ENCODE results near the gene ACTN1. TPM values are rescaled to one million over a fixed set of nuclear protein-coding genes. Genes with fewer than 3 reads are reported as not detected.
"Not testable (repeated sequence)": the region's sequence is repeated elsewhere in the genome, so short reads cannot be mapped to it uniquely, and the experiment has no call there.

The ACTN1 gene
- total RNA-seq, 1 donor from 2014 or later = 98.6 TPM

DNA sequence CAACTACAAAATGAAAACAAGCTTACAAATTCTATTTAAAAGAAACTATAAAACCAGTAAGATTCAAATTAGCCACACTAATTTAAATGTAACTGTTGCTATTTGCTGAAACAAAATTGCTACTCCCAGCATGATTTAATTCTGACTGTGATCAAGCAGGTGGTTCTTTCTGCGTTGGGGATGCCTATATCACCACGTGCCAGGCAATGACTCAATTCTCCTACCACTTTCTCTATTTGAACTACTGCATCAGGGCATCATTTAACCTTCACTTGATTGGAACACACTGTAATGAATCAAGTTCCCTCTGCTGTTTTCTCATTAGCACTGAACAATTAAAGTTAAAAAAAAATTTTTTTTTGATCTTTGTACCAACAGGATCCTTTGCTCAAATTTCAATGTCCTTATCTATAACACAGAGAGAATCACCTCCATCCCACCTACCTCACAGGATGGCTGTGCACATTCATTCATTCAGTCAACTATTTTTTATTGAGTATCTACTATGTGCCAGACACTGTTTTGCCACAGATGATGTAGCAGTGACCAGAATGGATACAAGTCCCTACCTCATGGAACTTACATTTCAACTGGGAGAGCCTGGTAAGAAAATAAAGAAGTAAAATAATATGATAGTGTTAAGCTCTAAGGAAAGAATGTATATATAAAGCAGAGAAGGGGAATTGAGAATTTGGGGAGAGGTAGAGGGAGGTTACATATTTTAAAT, 8.0 kb upstream of the ACTN1 start:
- intact Hi-C loops (cut with micrococcal nuclease) = no loop called here

DNA sequence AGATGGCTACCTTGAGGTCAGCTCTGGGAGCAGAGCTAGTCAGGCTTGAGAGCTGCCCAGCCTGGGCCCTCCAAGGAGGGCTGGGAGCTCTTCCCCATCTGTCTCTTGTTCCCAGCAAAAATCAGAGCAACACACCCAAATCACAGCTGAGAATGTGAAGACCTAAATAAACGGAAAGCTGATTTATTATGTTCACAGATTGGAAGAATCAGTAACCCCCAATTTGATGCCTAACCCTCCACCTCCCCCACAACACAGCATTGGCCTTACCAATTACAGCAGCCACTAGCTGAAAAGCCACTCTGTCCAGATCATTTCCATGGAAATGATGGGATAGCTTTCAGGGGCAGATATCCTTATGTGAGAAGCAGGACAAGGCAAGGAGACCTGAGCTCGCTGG, 7.1 kb upstream of the ACTN1 start:
- intact Hi-C loops (cut with micrococcal nuclease) = no loop called here

DNA sequence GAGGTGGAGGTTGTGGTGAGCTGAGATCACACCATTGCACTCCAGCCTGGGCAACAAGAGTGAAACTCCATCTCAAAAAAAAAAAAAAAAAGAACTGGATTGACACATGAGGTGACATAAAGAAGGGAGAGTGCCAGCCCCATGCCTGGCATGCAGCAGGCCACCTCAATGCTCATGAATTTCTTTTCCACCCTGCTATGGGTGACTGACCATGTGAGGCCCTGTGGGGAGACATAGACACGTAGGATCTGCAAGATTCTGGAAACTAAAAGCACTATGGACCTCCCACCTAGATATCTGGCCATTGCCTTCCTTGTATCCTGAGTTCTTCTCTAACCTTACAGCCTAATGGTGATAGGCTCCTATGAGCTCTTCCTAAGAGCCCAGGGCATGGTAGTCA, 5.6 kb upstream of the ACTN1 start:
- intact Hi-C loops (cut with micrococcal nuclease) = no loop called here

DNA sequence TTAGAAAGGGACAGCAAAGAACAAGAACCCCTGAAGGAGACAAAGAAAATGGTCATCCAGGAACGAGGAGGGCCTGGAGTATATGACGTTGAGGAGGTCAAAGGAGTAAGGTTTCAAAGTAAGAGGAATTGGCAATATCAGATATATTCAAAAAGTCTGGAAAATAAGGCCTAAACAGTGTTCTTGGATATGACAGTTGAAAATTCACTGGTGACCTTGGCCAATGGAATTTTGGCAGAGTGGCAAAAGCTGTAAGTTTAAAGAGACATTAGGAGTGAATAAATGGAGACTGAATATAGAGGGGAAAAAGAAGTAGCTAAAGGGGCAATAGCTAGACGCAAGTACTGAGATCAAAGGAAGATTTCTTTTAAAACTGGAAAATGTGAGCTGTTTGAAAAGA, 4.1 kb upstream of the ACTN1 start:
- intact Hi-C loops (cut with micrococcal nuclease) = no loop called here

DNA sequence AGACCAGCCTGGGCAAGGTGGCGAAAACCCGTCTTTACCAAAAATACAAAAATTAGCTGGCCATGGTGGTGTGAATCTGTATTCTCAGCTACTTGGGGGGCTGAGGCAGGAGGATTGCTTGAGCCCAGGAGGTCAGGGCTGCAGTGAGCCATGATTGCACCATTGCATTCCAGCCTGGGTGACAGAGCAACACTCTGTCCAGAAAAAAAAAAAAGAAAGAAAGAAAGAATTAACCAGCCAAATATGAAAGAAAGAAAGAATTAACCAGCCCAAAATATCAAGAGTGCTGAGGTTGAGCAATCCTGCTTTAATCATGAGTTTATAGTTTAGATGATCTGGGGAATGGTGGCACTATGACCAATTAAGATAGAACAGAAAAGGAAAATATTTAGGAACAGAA, 3.5 kb upstream of the ACTN1 start:
- intact Hi-C loops (cut with micrococcal nuclease) = no loop called here

DNA sequence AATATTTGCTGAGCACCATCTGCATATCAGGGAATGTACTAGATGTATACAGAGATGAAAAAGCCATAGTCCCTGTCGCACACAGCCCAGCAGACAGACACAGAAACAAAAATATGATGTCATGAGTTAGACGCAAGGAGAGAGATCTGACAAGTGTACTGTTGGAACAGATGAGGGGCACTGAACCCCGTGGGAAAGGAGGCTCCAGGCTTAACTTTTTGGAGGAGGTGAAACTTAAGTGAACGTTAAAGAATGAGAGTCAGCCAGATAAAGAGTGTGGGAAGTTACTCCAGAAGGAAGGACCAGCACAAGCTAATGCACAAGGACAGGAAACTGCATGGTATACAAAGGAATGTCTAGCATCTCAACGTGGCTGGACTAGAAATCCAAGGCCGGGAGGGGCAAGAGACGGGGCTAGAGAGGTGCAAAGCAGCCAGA, 2.5 kb upstream of the ACTN1 start:
- intact Hi-C loops (cut with micrococcal nuclease) = no loop called here

DNA sequence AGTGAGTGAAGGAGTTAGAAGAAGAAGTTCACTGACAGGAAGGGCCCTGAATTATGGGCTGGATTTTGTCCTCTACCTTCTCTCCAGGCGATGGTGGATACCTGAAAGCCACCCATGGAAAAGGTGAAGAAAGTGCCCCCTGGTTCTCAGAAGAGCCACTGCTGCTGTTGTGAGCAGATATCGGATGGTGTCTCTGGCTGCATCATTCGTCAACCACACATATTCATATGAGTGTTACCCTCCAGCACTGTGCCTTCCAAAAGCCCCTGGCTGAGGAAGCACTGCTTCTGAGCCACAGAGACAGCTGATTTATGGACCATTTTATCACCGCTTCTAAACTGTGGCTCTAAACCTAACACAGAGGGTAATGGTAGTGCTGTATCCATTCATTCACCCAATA, 2.0 kb upstream of the ACTN1 start:
- intact Hi-C loops (cut with micrococcal nuclease) = no loop called here

DNA sequence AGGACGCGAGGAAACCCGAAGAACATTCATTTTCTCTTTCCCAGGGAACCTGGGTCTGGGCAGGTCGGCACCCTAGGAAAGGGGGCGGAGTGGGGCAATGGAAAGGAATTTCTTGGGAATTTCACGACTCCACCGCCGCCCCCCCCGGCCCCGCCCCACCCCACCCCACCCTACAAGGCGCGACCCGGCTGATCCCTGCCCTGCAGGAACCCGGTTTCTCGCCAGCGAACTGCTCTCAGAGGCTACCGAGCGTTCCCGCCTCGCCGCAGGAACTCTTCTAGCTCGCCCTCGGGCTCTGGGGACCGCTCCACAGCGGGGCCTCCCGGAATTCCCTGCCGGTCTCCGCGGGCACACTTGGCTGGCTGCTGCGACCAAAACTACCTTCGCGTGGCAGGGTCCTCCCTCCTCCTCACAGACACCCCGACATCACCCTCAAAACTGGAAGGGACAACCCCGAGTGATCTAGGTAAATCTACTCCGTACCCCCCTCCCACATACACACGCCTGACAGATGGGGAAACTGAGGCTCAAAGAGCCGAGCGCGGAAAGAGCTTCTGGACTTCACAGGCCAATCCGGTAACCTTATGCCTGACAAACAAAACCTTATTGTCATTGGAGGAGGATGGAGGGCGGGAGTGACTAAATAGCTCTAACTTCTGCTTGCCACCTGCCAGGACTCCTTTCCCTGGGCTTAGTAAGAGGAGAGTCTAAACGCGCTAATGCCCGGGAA, 785 bp upstream of the ACTN1 start:
- intact Hi-C loops (cut with micrococcal nuclease) = loop anchor here (2.0 to 5.0 kb wide), 2 partner anchors 69 to 112 kb away; no protein-coding TSS in a partner anchor

DNA sequence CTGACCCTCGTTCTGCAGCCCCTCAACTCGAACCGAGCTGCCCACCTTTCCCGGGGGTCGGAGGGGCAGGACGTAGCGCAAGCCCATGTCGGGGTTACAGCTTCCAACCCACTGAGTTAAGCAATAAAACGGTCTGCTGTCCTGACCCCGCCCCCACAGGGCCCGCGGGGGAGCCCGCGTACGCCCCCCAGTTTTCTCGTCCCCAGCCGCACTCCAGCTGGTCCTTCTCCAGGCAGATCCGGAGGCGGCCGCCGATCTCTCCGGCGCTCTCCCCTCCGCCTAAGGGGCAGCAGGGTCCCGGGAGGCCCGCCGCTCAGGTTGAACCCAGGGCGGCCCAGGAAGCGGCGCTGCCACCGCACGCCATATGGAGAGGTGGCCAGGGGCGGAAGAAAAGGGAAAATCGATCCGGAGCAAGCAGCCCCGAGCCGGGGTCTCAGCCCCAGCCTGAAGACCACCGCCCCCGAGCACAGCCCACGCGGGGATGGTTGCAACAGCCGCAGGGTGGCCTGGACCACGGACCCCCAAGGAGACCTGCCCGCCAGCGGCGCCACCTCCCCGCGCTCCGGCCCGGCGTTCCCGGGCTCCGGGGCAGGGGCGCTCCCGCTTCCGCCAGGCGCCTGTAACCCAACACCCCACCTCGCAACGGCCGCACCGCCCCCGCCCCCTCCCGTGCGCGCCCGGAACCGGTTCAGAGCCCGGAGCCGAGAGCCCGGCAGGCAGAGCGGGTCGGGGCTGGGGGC, 760 bp downstream of the ACTN1 start:
- intact Hi-C loops (cut with micrococcal nuclease) = loop anchor here (2.0 to 5.0 kb wide), 2 partner anchors 68 to 114 kb away; no protein-coding TSS in a partner anchor

DNA sequence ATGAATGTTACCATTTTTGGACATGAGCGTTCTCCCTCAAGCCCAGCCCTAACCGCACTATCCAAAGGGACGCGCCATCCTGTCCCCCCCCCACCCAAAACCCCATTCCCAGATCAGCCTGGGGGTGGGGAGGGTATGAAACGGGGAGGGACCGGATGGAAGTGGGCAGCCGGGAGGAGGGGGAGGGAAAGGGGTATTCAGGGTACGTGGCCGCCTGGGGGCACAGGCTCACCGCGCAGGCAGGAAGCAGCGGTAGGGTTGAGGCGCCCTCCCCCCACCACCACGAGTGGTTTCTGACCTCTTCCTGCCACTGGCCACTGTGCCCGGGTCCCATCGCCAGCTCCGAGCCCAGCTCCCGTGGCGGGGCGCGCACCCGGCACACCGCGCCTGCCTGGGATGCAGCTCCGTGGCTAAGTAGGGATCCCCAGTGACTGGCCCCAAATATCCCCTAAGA, 1.4 kb downstream of the ACTN1 start:
- intact Hi-C loops (cut with micrococcal nuclease) = loop anchor here (2.0 to 5.0 kb wide), 2 partner anchors 67 to 115 kb away; no protein-coding TSS in a partner anchor

DNA sequence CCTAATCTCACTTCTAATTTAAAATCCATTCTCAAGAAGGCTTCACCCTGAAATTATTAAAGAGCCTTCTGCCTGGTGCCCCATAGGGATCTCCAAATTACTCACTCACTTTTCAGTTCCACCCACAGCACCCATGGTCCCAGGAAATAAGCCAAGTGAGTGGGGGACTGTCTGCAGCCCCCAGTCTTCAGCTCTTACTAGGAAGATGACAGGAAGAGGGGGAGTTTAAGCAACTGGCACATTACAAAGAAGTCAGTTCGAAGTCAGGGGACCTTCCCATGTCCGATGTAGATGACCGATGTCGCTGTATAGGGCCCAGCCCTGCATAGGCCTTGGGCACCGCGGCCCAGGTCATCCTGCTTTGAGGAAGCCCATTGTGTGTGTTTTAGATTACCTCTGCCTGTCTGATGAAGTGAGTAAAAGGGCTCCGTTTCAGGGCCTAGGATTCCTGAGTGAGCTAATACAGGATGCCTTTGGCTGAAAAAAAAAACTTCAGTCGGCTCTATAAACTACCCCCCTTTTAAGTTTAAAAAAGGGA, 1.9 kb downstream of the ACTN1 start:
- intact Hi-C loops (cut with micrococcal nuclease) = loop anchor here (5.0 kb wide), 1 partner anchor 115 kb away; no protein-coding TSS in a partner anchor

DNA sequence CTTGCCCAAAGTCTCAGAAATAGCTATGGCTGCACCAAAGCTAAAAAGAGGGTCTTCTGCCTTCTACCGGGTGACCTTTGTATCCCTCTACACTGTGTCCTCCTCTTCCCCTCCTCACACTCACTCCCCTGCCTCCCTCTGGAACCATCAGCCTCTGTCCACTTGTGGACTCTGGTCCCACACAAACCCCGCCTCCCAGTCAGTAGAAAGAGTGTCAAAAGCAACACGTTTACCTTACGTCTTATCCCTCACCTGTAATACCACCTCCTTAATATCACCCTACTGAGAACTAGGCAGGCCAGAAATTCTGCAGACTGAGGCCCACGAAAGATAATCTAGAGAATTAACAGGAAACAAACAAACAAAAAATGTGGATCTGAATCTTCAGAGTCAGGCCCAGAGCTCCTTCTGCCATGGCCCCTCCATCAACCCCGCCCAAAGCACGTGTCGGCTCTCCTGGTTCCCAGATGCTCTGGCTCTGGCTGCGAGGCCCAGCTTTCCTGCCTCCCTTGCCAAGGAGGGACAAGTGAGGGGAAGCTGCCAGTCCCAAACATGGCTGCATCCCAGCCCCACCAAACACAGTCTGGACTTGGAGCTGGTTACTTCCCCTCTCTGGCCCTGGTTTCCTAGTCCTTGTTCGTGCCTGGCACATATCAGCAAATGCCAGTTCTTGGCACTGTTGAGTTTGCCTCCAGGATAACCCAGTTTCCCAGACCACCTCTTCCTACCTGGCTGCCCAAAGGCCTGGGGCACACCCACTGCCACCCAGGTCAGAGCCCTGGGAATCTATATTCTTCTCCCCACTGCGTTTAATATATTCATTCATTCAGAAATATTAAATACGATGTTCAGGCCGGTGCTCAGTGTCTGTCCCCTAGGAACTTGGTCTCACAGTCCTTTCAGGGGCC, 2.7 kb downstream of the ACTN1 start:
- intact Hi-C loops (cut with micrococcal nuclease) = loop anchor here (5.0 kb wide), 1 partner anchor 116 kb away; no protein-coding TSS in a partner anchor

DNA sequence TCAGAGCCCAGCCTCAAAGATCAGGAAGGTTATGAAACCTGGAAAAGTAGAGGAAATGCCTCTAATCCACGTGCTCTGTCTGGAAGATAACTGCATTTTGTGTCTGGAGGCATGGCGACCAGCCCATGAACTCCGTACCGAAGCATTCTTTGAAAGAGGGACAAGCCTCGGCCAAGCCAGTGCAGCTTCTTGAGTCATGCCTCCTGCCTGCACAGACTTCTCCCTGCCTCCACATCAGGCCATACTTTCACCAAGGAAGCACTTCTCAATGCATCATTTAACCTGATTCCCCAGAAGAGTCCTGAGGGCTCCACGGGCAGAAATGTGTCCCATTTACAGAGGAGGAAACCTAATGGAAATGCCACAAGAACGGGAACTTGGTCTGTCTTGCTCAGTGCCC, 3.4 kb downstream of the ACTN1 start:
- intact Hi-C loops (cut with micrococcal nuclease) = loop anchor here (5.0 kb wide), 1 partner anchor 117 kb away; no protein-coding TSS in a partner anchor

DNA sequence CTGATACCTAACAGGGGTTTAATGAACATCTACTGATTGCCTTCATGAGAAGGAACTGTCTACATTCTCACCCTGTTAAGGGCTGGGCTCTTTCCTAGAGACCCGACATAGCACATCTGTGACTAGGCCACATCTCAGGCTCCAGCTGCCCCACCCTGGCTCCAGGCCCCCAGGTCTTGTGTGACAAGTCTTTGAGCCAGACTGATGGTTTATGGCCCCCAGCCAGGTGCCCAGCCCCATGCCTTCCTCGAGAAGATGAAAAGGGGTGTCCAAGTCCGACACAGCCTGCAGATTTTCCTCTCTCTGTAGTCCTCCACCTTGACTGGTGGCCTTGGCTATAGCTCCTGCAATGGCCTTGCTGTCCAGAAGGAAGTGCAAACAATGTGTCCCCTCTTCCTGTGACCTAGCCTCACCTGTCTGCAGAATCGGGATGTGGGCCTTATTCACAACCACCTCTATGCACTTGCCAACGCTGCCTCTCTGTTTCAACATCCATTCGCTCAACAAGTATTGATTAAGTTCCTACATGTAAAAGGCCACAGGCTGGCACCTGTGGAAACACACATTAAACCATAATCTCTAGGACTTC, 4.2 kb downstream of the ACTN1 start:
- intact Hi-C loops (cut with micrococcal nuclease) = loop anchor here (5.0 kb wide), 1 partner anchor 117 kb away; no protein-coding TSS in a partner anchor

DNA sequence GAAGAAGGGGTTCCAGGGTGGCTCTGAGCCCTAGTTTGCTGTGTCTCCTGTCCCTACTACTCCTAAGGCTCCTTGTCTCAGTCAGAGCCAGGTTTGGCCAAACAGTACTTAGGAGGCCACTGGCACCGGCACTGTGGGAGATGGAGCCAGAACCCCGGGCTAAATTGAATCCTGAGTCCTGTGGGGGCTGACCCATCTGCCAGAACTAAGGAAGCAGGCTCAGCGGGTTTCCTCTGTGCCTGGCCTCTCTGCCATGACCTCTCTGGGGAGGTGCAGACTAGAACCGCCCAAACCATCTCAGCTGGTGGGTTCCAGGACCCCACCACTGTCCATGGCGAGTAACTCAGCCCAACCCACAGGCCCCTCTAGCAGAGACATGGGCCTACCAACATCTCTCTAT, 5.5 kb downstream of the ACTN1 start:
- intact Hi-C loops (cut with micrococcal nuclease) = no loop called here

DNA sequence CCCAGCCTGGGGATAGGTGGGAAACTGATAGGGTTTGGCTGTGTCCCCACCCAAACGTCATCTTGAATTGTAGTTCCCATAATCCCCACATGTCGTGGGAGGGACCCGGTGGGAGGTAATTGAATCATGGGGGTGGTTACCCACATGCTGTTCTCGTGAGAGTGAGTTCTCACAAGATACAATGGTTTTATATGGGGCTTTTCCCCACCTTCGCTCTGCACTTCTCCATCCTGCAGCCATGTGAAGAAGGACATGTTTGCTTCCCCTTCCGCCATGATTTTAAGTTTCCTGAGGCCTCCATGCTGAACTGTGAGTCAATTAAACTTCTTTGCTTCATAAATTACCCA, 5.9 kb downstream of the ACTN1 start:
- intact Hi-C loops (cut with micrococcal nuclease) = not testable (repeated sequence)

DNA sequence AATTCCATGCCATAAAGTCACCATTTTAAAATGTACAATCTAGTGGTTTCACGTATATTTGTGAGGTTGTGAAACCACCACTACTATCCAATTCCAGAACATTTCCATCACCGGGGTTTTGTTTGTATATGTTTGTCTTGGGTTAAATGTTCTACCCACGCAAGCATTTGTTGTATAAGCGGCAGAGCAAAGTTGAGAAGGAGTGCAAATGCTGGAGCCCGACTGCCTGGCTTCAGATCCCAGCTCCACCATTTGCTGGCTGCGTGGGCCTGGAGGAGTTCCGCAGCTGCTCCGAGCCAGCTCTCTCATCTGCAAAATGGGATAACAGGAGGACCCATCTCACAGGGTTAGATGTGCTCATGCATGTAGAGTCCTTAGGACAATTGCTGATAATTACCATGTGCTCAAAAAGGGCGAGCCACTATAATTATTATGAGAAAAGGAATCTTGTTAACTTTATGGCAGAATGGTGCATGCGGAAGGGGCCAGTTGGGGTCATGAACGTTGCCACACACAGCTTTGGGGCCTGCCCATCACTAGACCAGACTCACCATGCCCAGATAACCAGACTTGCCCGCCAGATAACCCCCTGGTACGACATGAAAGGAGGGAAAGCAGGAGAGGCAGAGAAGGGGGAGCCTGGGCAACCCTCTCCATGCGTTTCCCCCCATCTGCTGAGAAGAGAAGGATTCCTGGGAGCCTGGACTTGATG, 6.4 kb downstream of the ACTN1 start:
- intact Hi-C loops (cut with micrococcal nuclease) = no loop called here

DNA sequence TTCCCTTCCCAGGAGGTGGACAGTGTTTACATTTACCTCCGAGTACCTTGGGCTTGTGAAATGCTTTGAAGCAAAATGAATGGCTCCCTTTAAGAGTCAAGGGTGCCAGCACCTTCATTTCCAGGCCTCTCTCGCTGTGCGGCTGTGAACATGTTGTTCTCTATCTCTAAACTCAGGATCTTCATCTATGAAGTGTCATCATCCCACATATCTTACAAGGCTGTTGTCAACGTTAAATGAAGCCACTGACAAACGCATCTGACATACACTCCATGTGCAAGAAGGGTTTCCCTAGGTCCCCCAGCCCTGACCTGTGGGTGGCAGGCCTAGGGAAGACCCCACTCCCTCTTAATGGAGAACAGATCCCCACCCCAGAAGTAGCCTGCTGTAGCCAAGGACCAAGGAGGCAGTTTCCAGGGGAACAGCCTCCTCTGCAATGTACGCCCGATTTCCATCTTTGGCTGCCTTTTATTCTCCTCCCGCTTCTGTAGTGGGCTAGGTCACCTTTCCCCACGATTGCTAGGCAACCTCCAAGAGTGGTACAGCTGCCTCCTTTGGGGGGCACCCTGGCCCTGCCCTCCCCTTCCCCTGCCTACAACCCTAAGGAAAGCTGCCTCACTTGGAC, 7.6 kb downstream of the ACTN1 start:
- intact Hi-C loops (cut with micrococcal nuclease) = no loop called here

DNA sequence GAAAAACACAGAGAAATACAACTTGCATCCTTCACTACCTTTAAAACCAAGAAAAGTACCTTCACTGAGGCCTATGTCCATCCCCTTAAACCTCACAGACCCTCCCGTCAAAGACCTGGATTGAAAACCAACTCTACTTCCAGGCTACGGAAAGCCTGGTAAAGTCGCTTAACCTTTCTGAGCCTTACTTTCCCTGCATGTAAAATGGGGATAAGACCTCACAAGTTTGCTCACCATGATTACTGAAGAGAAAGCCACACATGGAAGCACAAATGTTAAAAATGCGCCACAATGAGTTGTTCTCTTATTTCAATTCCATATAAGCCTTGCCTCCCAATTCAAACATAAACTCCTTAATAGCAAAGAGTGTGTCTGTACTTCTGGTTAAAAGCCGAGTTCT, 8.4 kb downstream of the ACTN1 start:
- intact Hi-C loops (cut with micrococcal nuclease) = no loop called here
